ENCODE results near the gene KRT72. TPM values are rescaled to one million over a fixed set of nuclear protein-coding genes. Genes with fewer than 3 reads are reported as not detected.
A peak's percentile ranks its signal among the peaks of the same experiment; 100 is the strongest.

Gene KRT72
- total RNA-seq, 2 experiments from 2014 or later: 82.2 to 83.4 TPM

DNA sequence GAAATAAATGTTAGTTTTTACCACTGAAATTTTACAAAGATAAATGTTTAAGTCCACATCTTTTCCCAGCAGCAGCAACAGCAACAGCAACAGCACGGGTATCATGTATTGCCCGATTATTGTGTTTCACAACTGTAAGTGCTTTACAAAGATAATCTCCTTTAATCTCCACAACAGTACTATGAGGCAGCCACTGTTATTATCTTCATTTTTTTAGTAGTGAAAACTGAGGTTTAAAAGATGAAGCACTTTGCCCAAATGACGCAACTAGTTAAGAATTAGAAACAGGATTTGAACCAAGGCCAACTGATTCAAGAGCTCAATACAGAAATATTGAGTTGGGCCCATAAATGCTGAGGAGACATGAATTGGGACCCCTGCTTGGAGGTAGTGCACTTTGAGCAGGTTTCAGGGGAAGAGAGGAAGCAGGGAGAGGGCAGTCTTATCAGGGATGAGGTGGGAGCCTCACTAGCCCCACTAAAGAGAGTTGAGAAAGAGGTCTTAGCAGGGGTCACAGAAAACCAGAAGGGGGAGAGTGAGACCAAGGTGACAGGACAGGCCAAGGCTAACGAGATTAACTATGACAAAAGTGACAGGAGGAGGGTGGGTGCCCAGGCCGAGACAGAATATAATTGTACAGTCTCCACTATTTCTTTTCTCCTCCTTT, 35.5 kb upstream of the KRT72 start:
- no peaks in the 10 kb centered on the region for H3K36me3 ChIP-seq (ENCODE audit: insufficient read depth, low read length)
- intact Hi-C loops (cut with DNase I, micrococcal nuclease): no loop called here
- Mint-ChIP-seq H3K36me3 (ENCODE audit: low read depth) (no peaks in the 10 kb centered on the region), H3K4me3 (no peak overlapping the region), H3K27ac (no peak overlapping the region), H3K27me3 (no peaks in the 10 kb centered on the region), H3K4me1 (ENCODE audit: low read depth) (peaks cover 53% of the 10 kb centered on the region), H3K9me3 (no peaks in the 10 kb centered on the region)
- DNase-seq (no peak), ATAC-seq (ENCODE audit: poor library complexity) (no peak)
- no peak overlapping the region for H3K27ac ChIP-seq (ENCODE audit: low read depth in 1 of 2, low read length in 2 of 2)
- POLR2A ChIA-PET: interaction anchor here (0.6 kb wide), 1 partner anchor 32 kb away, joined by 3 read pairs; no protein-coding TSS in a partner anchor
- H3K9me3 ChIP-seq (ENCODE audit: control insufficient read depth in 1 of 2, insufficient read depth in 1 of 2, low read length in 2 of 2): no peaks in the 10 kb centered on the region
- CTCF ChIA-PET: no interaction called here
- no peak for TF ChIP-seq CTCF (IDR thresholded peaks at IDR 0.05)
- peaks cover 34% of the 10 kb centered on the region for H3K4me1 ChIP-seq (ENCODE audit: insufficient read depth, low read length)
- no peaks in the 10 kb centered on the region for H3K27me3 ChIP-seq (ENCODE audit: control insufficient read depth in 1 of 2, insufficient read depth in 2 of 2, low read length in 2 of 2)
- H3K4me3 ChIP-seq (ENCODE audit: low read length): no peak overlapping the region

GRCh38 chr12:52636189-52636588, 34.9 kb upstream of the KRT72 start:
- ATAC-seq (ENCODE audit: poor library complexity) (no peak), DNase-seq (peak in 1 of 14 experiments; percentile 33)
- H3K4me1 ChIP-seq (ENCODE audit: insufficient read depth, low read length): peaks cover 39% of the 10 kb centered on the region
- Mint-ChIP-seq H3K9me3 (no peaks in the 10 kb centered on the region), H3K4me1 (ENCODE audit: low read depth) (peaks cover 52% of the 10 kb centered on the region), H3K4me3 (no peak overlapping the region), H3K36me3 (ENCODE audit: low read depth) (no peaks in the 10 kb centered on the region), H3K27me3 (no peaks in the 10 kb centered on the region), H3K27ac (no peak overlapping the region)
- POLR2A ChIA-PET: interaction anchor here (0.6 kb wide), 1 partner anchor 31 kb away, joined by 3 read pairs; no protein-coding TSS in a partner anchor
- H3K27ac ChIP-seq (ENCODE audit: low read depth in 1 of 2, low read length in 2 of 2): no peak overlapping the region
- H3K36me3 ChIP-seq (ENCODE audit: insufficient read depth, low read length): no peaks in the 10 kb centered on the region
- H3K27me3 ChIP-seq (ENCODE audit: control insufficient read depth in 1 of 2, insufficient read depth in 2 of 2, low read length in 2 of 2): no peaks in the 10 kb centered on the region
- TF ChIP-seq CTCF (IDR thresholded peaks at IDR 0.05): no peak
- intact Hi-C loops (cut with DNase I, micrococcal nuclease): no loop called here
- no peaks in the 10 kb centered on the region for H3K9me3 ChIP-seq (ENCODE audit: control insufficient read depth in 1 of 2, insufficient read depth in 1 of 2, low read length in 2 of 2)
- no peak overlapping the region for H3K4me3 ChIP-seq (ENCODE audit: low read length)
- CTCF ChIA-PET: no interaction called here

- H3K36me3 Mint-ChIP-seq (ENCODE audit: low read depth): peaks cover 5% of the 10 kb centered on the region
- no peak overlapping the region for H3K4me3 ChIP-seq (ENCODE audit: low read length)
- no peaks in the 10 kb centered on the region for H3K9me3 ChIP-seq (ENCODE audit: control insufficient read depth in 1 of 2, insufficient read depth in 1 of 2, low read length in 2 of 2)
- peak overlapping the region; percentile 30 for H3K4me3 Mint-ChIP-seq
- DNase-seq (no peak), ATAC-seq (ENCODE audit: poor library complexity) (no peak)
- ChIA-PET CTCF (no interaction called here), POLR2A (interaction anchor here (1.2 to 3.1 kb wide), 6 partner anchors 11 to 240 kb away, joined by 3 to 27 read pairs (median 6); no protein-coding TSS in a partner anchor)
- H3K4me1 Mint-ChIP-seq (ENCODE audit: low read depth): peaks cover 66% of the 10 kb centered on the region
- intact Hi-C loops (cut with DNase I, micrococcal nuclease): no loop called here
- H3K9me3 Mint-ChIP-seq: no peaks in the 10 kb centered on the region
- no peak overlapping the region for H3K27ac ChIP-seq (ENCODE audit: low read depth in 1 of 2, low read length in 2 of 2)
- H3K27ac Mint-ChIP-seq: peak overlapping the region; percentile 89
- no peak for TF ChIP-seq CTCF (IDR thresholded peaks at IDR 0.05)
- H3K4me1 ChIP-seq (ENCODE audit: insufficient read depth, low read length): peaks cover 55% of the 10 kb centered on the region
- H3K36me3 ChIP-seq (ENCODE audit: insufficient read depth, low read length): no peaks in the 10 kb centered on the region
- no peaks in the 10 kb centered on the region for H3K27me3 Mint-ChIP-seq
- no peaks in the 10 kb centered on the region for H3K27me3 ChIP-seq (ENCODE audit: control insufficient read depth in 1 of 2, insufficient read depth in 2 of 2, low read length in 2 of 2)
Measured at GRCh38 chr12:52634266-52635056, 33.2 kb upstream of the KRT72 start.
